Fibroblast of pulmonary artery (primary cell): ENCODE data around the gene PRX.
"Not testable (repeated sequence)": the region's sequence is repeated elsewhere in the genome, so short reads cannot be mapped to it uniquely, and the experiment has no call there.

Experiments
- DNase-seq: peaks from one replicate; pipeline ENCODE4 v3.0.0-alpha.2; 2010; ENCODE audit warnings: low read depth
- H3K4me3 ChIP-seq: replicated peaks from 2 replicates; pipeline ENCODE4 v1.5.1; 2011; ENCODE audit warnings: low read depth, mild to moderate bottlenecking, control low read depth, low read length, moderate library complexity
- TF ChIP-seq, protein P1 (sequence below): IDR thresholded peaks from 2 replicates; pipeline ENCODE4 v1.5.1; 2011; ENCODE audit warnings: mild to moderate bottlenecking, control low read depth, low read length, inconsistent platforms; ENCODE audit errors: missing control alignments

The PRX gene

DNA sequence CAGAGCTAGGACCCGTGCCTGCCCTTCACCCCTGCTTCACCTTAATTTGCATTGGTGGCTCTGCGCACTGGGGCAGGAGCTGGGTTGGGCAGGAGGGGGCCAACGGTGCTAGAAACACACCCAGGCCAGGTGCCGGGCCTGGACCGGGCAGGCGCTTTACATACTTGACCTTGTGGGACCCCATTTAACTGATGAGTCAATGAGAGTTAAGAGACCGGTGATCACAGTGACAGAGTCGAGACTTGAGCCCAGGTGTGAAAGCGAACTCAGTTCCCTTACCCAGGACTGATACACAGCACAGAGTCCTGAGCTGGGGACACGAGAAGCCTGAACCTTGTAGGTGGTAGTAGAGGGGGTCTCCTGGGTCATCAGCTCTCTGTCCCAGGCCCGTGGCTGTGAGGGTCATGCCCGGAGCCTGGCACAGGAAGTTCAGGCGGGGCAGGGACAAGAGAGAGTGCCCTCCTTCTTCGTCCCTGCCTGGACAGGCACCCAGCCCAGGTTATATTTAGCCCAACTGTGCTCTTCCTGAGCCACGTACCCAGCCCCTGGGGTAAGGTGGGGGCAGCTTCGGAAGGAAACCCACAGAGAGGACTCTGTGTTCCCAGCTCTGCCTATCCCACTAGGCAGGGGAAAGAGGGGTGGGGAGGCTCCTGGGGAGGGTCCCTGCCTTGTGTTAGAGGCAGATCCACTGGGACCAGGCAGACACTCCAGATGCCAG lies 1.9 kb downstream of the PRX start:
- H3K4me3 ChIP-seq = no peak overlapping the region
- DNase-seq = no peak
- TF ChIP-seq, protein P1, sequence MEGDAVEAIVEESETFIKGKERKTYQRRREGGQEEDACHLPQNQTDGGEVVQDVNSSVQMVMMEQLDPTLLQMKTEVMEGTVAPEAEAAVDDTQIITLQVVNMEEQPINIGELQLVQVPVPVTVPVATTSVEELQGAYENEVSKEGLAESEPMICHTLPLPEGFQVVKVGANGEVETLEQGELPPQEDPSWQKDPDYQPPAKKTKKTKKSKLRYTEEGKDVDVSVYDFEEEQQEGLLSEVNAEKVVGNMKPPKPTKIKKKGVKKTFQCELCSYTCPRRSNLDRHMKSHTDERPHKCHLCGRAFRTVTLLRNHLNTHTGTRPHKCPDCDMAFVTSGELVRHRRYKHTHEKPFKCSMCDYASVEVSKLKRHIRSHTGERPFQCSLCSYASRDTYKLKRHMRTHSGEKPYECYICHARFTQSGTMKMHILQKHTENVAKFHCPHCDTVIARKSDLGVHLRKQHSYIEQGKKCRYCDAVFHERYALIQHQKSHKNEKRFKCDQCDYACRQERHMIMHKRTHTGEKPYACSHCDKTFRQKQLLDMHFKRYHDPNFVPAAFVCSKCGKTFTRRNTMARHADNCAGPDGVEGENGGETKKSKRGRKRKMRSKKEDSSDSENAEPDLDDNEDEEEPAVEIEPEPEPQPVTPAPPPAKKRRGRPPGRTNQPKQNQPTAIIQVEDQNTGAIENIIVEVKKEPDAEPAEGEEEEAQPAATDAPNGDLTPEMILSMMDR = no peak

DNA sequence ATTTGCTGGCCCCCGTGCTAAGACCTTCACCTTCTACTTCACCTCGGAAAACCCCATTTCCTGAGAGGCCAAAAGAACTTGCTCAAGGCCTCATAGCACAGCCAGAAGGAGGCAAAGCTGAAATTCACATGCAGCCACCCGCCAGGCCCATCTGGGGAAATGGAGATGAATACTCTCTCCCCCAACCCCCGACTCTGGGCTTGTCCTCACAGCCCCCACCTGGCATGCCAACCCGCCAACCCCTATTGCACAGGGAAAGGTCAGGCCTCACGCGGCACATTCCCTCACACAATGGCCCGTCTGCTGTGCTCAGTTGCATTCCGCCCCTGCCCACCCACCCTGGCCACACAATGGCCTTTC lies 3.2 kb downstream of the PRX start:
- DNase-seq = no peak
- TF ChIP-seq, protein P1 = no peak
- no peak overlapping the region for H3K4me3 ChIP-seq

GRCh38 chr19:40408598-40408925 lies 4.6 kb downstream of the PRX start:
- not testable (repeated sequence) for H3K4me3 ChIP-seq, DNase-seq

DNA sequence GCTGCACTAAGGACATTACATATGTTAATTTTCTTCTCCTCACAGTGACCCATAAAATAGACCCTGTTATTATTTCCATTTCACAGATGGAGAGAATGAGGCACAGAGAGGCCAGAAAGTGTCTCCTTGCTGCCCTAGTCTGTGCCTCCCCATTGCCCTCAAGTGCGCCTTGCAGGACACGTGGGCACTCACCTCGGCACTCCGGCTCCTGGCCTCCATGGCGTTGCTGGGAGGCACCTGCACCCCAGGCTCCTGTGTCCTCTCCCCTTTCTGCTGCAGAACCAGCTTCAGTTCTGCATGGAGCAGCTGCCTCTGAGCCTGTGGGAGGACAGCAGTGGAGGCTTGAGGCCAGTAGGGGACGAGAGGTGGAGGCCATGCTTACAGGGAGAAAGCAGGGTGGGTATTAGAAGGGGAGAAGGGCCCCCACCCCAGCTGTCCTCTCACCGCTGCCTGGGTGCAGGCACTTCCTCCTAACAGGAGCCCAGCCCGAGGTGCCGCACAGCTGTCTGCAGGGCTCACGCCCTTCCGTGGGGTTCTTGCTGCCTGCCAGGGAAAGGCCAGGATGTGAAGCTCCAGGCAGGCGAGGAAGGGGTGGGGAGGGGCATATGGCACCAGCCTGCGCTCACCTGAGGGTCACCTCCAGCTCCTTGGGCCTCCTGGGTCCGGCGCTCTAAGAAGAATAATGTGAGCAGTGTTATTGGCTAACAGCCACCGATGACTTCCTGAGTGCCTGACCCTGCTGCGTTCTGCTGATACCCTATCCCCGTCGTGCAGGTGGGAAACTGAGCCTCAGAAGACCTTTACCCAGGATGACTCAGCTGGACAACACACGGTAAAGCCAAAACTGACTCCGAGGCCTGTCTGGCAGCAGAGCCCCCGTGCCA lies 5.2 kb downstream of the PRX start:
- TF ChIP-seq, protein P1 = no peak
- no peak overlapping the region for H3K4me3 ChIP-seq

GRCh38 chr19:40403262-40403984 lies 9.8 kb downstream of the PRX start:
- H3K4me3 ChIP-seq = peak overlapping the region; percentile 60
- TF ChIP-seq, protein P1 = no peak
- peak; percentile 92 for DNase-seq

More for the DNA sequence above, 5.2 kb downstream of the PRX start:
- DNase-seq = no peak

DNA sequence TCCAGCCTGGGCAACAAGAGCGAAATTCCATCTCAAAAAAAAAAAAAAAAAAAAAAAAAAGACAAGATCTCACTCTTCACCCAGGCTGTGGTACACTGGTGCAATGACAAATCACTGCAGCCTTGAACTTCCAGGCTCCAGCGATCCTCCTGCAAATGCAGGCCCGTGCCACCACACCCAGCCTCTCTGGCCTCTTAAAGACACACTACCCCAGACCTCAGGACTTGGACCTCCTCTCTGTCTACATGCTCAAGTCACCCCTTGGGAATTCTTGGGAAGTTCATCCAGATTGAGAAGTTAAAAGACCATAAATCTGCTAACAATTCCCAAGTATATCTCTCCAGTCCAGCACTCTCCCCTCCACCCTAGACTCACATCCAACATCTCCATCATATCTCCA lies 12.6 kb downstream of the PRX start:
- no peak overlapping the region for H3K4me3 ChIP-seq
- TF ChIP-seq, protein P1 = no peak
- DNase-seq = no peak
